Liver (tissue), 9 donors: ENCODE data around the gene CRYBA1. TPM values are rescaled to one million over a fixed set of nuclear protein-coding genes. Genes with fewer than 3 reads are reported as not detected.

ENCODE experiments used
- DNase-seq: peaks from one replicate; pipeline ENCODE4 v3.0.0-alpha.2; 2017; ENCODE audit warnings: low spot score
- H3K27ac ChIP-seq, 2 donors: one replicate each; pipeline ENCODE4 v1.7.0; 2013; ENCODE audit warnings: inconsistent platforms in 2 of 2, low read length in 2 of 2, control low read depth in 1 of 2, low read depth in 1 of 2, mild to moderate bottlenecking in 1 of 2
- H3K27me3 ChIP-seq, 4 donors: one replicate each; pipeline versions ENCODE4 v1.6.1 to v1.7.0; 2013; ENCODE audit warnings: low read length in 3 of 4, inconsistent platforms in 1 of 4, mild to moderate bottlenecking in 1 of 4, moderate library complexity in 1 of 4; ENCODE audit not compliant: control insufficient read depth in 4 of 4, insufficient read depth in 4 of 4
- H3K36me3 ChIP-seq, 4 donors: one replicate each; pipeline versions ENCODE4 v1.6.1 to v1.7.0; 2013; ENCODE audit warnings: low read length in 3 of 4, mild to moderate bottlenecking in 3 of 4, low read depth in 1 of 4, moderate library complexity in 1 of 4; ENCODE audit not compliant: control insufficient read depth in 4 of 4, insufficient read depth in 3 of 4
- H3K4me1 ChIP-seq, 4 donors: one replicate each; pipeline versions ENCODE4 v1.6.1 to v1.7.0; 2013; ENCODE audit warnings: low read length in 3 of 4, mild to moderate bottlenecking in 3 of 4, moderate library complexity in 1 of 4; ENCODE audit not compliant: control insufficient read depth in 4 of 4, insufficient read depth in 4 of 4
- H3K4me3 ChIP-seq, 3 donors: one replicate each; pipeline versions ENCODE4 v1.6.1 to v1.7.0; 2013; ENCODE audit warnings: low read length in 3 of 3, control low read depth in 1 of 3, low read depth in 1 of 3, mild to moderate bottlenecking in 1 of 3
- H3K9ac ChIP-seq, 2 donors: one replicate each; pipeline ENCODE4 v1.7.0; 2013; ENCODE audit warnings: low read length in 2 of 2, mild to moderate bottlenecking in 2 of 2, moderate library complexity in 2 of 2, control low read depth in 1 of 2, low read depth in 1 of 2
- H3K9me3 ChIP-seq, 4 donors: one replicate each; pipeline versions ENCODE4 v1.6.1 to v1.7.0; 2013; ENCODE audit warnings: low read length in 3 of 4; ENCODE audit not compliant: control insufficient read depth in 4 of 4
- EGR1 ChIP-seq, 2 donors: IDR thresholded peaks; 2 replicates each; pipeline ENCODE4 v1.6.1; 2016 to 2018; ENCODE audit warnings: antibody characterized with exemption in 2 of 2, low read depth in 2 of 2
- FOXA1 ChIP-seq: IDR thresholded peaks from 2 replicates; pipeline ENCODE4 v1.6.1; 2016; ENCODE audit warnings: antibody characterized with exemption
- FOXA2 ChIP-seq: IDR thresholded peaks from 2 replicates; pipeline ENCODE4 v1.6.1; 2016; ENCODE audit warnings: antibody characterized with exemption
- GABPA ChIP-seq, 2 donors: IDR thresholded peaks in 1 of 2; conservative IDR thresholded peaks in 1 of 2; 2 replicates each; pipeline ENCODE4 v1.6.1; 2016; ENCODE audit warnings: antibody characterized with exemption in 2 of 2, mild to moderate bottlenecking in 1 of 2, moderate library complexity in 1 of 2
- HNF4A ChIP-seq, 2 donors: conservative IDR thresholded peaks; 2 replicates each; pipeline ENCODE4 v1.6.1; 2016; ENCODE audit warnings: antibody characterized with exemption in 2 of 2, mild to moderate bottlenecking in 2 of 2
- RAD21 ChIP-seq, 2 donors: IDR thresholded peaks; 2 replicates each; pipeline ENCODE4 v1.6.1; 2016; ENCODE audit warnings: antibody characterized with exemption in 2 of 2, mild to moderate bottlenecking in 2 of 2
- RXRA ChIP-seq, 2 donors: IDR thresholded peaks; 2 replicates each; pipeline ENCODE4 v1.6.1; 2017 to 2018; ENCODE audit warnings: antibody characterized with exemption in 2 of 2, mild to moderate bottlenecking in 1 of 2
- SP1 ChIP-seq: IDR thresholded peaks from 2 replicates; pipeline ENCODE4 v1.6.1; 2018; ENCODE audit warnings: antibody characterized with exemption, mild to moderate bottlenecking
- TAF1 ChIP-seq: conservative IDR thresholded peaks from 2 replicates; pipeline ENCODE4 v1.6.1; 2016; ENCODE audit warnings: antibody characterized with exemption, mild to moderate bottlenecking
- YY1 ChIP-seq: IDR thresholded peaks from 2 replicates; pipeline ENCODE4 v1.6.1; 2016; ENCODE audit warnings: antibody characterized with exemption, mild to moderate bottlenecking
- WGBS: extraction: QIAGEN DNeasy Blood & Tissue Kit; methylation state at CpG from one replicate; pipeline ENCODE4 v1.1.7; 2013; 5-methylcytosine and 5-hydroxymethylcytosine counted together
- polyA plus RNA-seq, 2 donors: library from polyadenylated mRNA; stranded (reverse) in 1 of 2; unstranded in 1 of 2; fragments of 200-250 nt in 1 of 2; fragments of >200 nt in 1 of 2; fragmentation: Nextera tagmentation in 1 of 2; extraction: Ambion mirVana in 1 of 2; gene quantifications; one replicate each; pipeline versions ENCODE4 v1.2.1 to v1.2.3, GENCODE V29; 2013 to 2015
- total RNA-seq, 2 donors: library from RNA; depleted of rRNA; stranded (reverse); fragments of >200 nt; gene quantifications; one replicate each; pipeline ENCODE4 v1.2.3, GENCODE V29; 2014
- TF ChIP-seq, protein P1 (sequence below): IDR thresholded peaks from 2 replicates; pipeline ENCODE4 v1.6.1; 2016; ENCODE audit warnings: antibody characterized with exemption, mild to moderate bottlenecking
- TF ChIP-seq, protein P2 (sequence below): IDR thresholded peaks from 2 replicates; pipeline ENCODE4 v1.6.1; 2016; ENCODE audit warnings: antibody characterized with exemption
- donor health status: healthy.
- donor health status: healthy.
- donor health status: healthy.
- donor health status: healthy.
- donor health status: healthy.

Gene CRYBA1
- total and polyA plus RNA-seq, 4 donors = not detected

DNA sequence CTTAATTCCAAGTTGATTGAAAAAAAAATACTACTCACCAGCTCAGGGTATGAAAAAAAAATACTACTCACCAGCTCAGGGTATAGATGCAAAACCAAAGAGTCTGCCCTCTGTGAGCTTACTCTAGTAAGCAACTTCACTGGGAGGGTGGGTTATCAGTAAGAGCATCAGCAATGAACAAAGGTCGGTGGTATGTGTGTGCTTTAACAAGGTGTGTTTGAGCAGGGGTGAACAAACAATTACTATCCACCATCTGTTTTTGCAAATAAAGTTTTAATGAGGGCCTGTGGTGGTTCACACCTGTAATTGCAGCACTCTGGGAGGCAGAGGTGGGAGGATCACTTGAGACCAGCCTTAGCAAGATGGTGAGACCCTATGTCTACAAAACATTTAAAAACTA, 27.3 kb downstream of the CRYBA1 start:
- WGBS = 23% methylated on average over 1 of the region's 1 CpG
- peaks cover 12 to 21% (median 17%) of the 10 kb centered on the region in 4 donors for H3K36me3 ChIP-seq
- no peaks in the 10 kb centered on the region for H3K27me3 ChIP-seq
- H3K4me3 ChIP-seq = no peak overlapping the region
- DNase-seq = no peak
- H3K4me1 ChIP-seq = peaks cover 4 to 18% (median 15%) of the 10 kb centered on the region in 4 donors
- no peak overlapping the region for H3K9ac ChIP-seq
- no peak overlapping the region for H3K27ac ChIP-seq
- no peak for TF ChIP-seq SP1
- TF ChIP-seq FOXA1 = no peak
- TF ChIP-seq FOXA2 = no peak
- no peak for TF ChIP-seq YY1
- TF ChIP-seq, protein P1, sequence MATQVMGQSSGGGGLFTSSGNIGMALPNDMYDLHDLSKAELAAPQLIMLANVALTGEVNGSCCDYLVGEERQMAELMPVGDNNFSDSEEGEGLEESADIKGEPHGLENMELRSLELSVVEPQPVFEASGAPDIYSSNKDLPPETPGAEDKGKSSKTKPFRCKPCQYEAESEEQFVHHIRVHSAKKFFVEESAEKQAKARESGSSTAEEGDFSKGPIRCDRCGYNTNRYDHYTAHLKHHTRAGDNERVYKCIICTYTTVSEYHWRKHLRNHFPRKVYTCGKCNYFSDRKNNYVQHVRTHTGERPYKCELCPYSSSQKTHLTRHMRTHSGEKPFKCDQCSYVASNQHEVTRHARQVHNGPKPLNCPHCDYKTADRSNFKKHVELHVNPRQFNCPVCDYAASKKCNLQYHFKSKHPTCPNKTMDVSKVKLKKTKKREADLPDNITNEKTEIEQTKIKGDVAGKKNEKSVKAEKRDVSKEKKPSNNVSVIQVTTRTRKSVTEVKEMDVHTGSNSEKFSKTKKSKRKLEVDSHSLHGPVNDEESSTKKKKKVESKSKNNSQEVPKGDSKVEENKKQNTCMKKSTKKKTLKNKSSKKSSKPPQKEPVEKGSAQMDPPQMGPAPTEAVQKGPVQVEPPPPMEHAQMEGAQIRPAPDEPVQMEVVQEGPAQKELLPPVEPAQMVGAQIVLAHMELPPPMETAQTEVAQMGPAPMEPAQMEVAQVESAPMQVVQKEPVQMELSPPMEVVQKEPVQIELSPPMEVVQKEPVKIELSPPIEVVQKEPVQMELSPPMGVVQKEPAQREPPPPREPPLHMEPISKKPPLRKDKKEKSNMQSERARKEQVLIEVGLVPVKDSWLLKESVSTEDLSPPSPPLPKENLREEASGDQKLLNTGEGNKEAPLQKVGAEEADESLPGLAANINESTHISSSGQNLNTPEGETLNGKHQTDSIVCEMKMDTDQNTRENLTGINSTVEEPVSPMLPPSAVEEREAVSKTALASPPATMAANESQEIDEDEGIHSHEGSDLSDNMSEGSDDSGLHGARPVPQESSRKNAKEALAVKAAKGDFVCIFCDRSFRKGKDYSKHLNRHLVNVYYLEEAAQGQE = no peak
- peak; percentile 38 to 58 for TF ChIP-seq HNF4A (conservative IDR thresholded peaks at IDR 0.05)
- no peaks in the 10 kb centered on the region for H3K9me3 ChIP-seq

DNA sequence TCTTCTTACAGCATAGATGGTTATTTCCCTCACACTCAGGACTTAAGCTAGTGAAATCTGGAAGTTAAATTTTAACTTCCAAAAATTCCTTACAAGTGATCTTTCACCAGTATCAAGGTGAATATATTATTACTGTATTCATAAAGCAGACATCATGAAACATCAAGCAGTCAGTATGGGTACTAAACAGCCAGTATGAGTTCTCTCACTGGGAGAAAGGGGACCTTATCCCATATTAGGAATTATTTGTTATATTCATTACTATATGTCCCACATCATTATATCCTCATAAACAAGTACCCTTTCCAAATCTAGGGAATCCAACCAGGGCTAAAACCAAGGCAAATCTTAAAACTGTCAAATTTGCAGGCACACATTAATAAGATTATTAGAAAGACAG, 32.0 kb downstream of the CRYBA1 start:
- no peak for DNase-seq
- Histone ChIP-seq H3K27me3 (no peaks in the 10 kb centered on the region), H3K27ac (no peak overlapping the region), H3K9me3 (peaks cover 0 to 2% (median 0%) of the 10 kb centered on the region in 4 donors), H3K4me3 (no peak overlapping the region), H3K9ac (no peak overlapping the region), H3K36me3 (peaks cover 9 to 42% (median 29%) of the 10 kb centered on the region in 4 donors), H3K4me1 (peaks cover 4 to 20% (median 16%) of the 10 kb centered on the region in 4 donors)
- TF ChIP-seq SP1 (no peak), EGR1 (IDR thresholded peaks at IDR 0.05; ENCODE audit: low read depth in 2 of 2) (no peak), TAF1 (no peak)
- TF ChIP-seq, protein P2, sequence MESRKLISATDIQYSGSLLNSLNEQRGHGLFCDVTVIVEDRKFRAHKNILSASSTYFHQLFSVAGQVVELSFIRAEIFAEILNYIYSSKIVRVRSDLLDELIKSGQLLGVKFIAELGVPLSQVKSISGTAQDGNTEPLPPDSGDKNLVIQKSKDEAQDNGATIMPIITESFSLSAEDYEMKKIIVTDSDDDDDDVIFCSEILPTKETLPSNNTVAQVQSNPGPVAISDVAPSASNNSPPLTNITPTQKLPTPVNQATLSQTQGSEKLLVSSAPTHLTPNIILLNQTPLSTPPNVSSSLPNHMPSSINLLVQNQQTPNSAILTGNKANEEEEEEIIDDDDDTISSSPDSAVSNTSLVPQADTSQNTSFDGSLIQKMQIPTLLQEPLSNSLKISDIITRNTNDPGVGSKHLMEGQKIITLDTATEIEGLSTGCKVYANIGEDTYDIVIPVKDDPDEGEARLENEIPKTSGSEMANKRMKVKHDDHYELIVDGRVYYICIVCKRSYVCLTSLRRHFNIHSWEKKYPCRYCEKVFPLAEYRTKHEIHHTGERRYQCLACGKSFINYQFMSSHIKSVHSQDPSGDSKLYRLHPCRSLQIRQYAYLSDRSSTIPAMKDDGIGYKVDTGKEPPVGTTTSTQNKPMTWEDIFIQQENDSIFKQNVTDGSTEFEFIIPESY = no peak

DNA sequence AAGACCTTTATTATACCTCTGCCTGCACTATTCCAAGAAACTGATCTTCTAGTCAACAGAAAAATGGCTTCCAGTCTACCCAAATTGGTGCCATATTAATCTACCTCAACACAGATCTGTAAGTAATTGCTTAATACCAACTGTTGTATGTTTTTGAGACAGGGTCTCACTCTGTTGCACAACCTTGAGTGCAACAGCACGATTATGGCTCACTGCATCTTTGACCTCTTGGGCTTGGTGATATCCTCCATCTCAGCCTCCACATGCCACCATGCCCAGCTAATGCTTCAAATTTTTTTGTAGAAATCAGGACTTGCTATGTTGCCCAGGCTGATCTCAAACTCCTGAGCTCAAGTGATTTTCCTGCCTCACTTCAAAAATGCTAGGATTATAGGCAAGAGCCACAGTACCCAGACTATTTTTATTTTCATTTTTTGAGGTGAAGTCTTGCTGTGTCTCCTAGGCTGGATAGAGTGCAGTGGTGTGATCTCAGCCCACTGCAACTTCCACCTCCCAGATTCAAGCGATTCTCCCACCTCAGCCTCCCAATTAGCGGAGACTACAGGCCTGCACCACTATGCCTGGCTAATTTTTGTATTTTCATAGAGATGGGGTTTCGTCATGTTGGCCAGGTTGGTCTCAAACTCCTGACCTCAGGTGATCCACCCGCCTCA, 32.9 kb downstream of the CRYBA1 start:
- no peak overlapping the region for H3K4me3 ChIP-seq
- no peaks in the 10 kb centered on the region for H3K27me3 ChIP-seq
- H3K4me1 ChIP-seq = peaks cover 4 to 15% (median 12%) of the 10 kb centered on the region in 4 donors
- H3K36me3 ChIP-seq = peaks cover 9 to 42% (median 26%) of the 10 kb centered on the region in 4 donors
- H3K27ac ChIP-seq = no peak overlapping the region
- H3K9me3 ChIP-seq = peaks cover 0 to 2% (median 0%) of the 10 kb centered on the region in 4 donors
- DNase-seq = no peak
- no peak for TF ChIP-seq SP1
- no peak for TF ChIP-seq HNF4A (conservative IDR thresholded peaks at IDR 0.05)
- no peak for TF ChIP-seq RXRA (IDR thresholded peaks at IDR 0.05)
- no peak for TF ChIP-seq GABPA (IDR thresholded peaks at IDR 0.05 in 1 of 2, conservative IDR thresholded peaks at IDR 0.05 in 1 of 2)
- TF ChIP-seq, protein P2 = no peak
- no peak for TF ChIP-seq FOXA1
- no peak for TF ChIP-seq FOXA2
- no peak for TF ChIP-seq YY1
- TF ChIP-seq RAD21 (IDR thresholded peaks at IDR 0.05) = no peak
- no peak overlapping the region for H3K9ac ChIP-seq
- WGBS = 92% methylated on average over 5 of the region's 5 CpGs
